Esophagus muscularis mucosa (tissue), 4 donors: ENCODE data around the gene PC.

ENCODE experiments used
- CTCF ChIP-seq, 3 experiments: fragments of 200-600 bp in 2 of 3; fragments of 450-650 bp in 1 of 3; sonication (generic) in 2 of 3; IDR thresholded peaks; one replicate each; pipeline ENCODE4 v1.5.1; 2017 to 2019; ENCODE audit warnings: antibody characterized with exemption in 3 of 3, mild to moderate bottlenecking in 2 of 3, moderate library complexity in 1 of 3
- EP300 ChIP-seq: sonication (generic); formaldehyde crosslinking; IDR thresholded peaks from one replicate; pipeline ENCODE4 v1.6.1; 2017; ENCODE audit warnings: antibody characterized with exemption
- POLR2A ChIP-seq: fragments of 450-650 bp; IDR thresholded peaks from one replicate; pipeline ENCODE4 v1.6.1; 2017; ENCODE audit warnings: antibody characterized with exemption, moderate library complexity, mild to moderate bottlenecking, low read depth
- POLR2AphosphoS5 ChIP-seq, 2 donors: sonication (generic); formaldehyde crosslinking; IDR thresholded peaks; one replicate each; pipeline ENCODE4 v1.6.1; 2017; ENCODE audit warnings: antibody characterized with exemption in 2 of 2

- TF ChIP-seq CTCF (IDR thresholded peaks at IDR 0.05) (no peak), EP300 (no peak), POLR2A (no peak), POLR2AphosphoS5 (IDR thresholded peaks at IDR 0.05) (no peak)
Observed at GRCh38 chr11:66996609-66997273, 38.6 kb upstream of the PC start.
